Measurements from ENCODE around the gene ST6GAL2.

ST6GAL2 gene

DNA sequence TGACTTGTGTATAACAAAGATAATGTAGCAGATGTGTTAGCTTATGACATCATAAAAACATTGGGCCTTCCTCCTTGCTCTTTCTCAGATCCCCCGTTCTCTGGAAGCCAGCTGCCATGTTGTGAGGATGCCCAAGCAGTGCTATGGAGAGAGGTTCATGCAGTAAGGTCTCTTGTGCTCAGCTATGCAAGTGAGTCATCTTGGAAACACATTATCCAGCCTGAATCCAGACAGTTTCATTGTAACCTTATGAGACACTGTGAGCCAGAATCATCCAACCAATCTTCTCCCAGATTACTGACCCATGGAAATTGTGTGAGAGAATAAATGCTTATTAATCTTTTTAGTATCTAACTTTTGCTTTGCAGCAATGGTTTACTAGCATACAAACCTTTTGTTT is 60.8 kb downstream of the ST6GAL2 start:
- DNase-seq = no peak

DNA sequence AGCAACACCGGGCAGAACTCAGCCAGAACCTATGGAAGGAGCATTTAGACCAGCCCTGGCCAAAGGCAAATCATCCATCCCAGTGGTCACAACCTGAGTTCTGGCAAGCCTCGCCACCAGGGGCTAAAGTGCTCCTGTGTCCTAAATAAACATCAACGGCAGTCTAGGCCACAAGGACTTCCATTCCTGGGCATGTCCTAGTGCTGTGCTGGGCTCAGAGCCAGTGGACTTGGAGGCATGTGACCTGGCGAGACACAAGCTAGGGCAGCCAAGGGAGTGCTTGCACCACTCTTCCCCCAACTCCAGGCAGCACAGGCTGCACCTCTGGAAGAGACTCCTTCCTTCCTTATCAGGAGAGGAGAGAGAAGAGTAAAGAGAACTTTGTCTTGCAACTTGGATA is 69.0 kb downstream of the ST6GAL2 start:
- no peak for DNase-seq

DNA sequence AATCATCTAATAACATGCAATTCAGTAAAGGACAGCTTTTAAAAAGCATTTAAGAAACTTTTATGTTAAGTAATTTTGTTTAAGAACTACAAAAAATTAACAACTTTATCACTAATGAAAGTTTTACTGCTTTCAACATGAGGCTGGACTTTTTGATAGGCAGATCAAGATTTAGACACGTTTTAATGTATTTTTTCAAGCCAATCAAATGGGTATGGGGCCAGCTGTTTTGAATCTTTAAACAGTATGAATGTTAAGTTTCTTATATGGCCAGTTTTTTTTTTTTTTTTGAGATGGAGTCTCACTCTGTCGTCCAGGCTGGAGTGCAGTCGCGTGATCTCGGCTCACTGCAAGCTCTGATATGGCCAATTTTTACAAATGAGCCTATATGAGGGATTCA is 73.1 kb downstream of the ST6GAL2 start:
- DNase-seq = no peak

DNA sequence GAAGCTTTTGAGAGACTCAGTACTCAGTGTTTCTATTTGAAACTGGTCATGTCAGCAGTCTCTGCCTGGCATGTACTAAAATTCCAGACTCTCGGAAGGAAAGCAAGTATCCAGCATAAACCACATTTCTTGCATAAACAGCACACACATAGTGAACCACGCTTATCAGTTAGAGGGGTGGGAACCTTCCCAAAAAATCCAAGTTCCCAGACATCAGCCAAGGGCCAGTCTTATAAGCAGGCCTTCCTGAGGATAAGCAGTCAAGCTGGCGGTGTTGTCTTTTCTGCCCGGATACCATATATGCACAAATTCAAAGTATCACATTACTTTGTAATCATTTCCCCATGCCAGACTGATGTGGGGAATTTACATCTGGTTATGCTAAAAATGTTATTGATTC is 73.6 kb downstream of the ST6GAL2 start:
- DNase-seq = no peak

DNA sequence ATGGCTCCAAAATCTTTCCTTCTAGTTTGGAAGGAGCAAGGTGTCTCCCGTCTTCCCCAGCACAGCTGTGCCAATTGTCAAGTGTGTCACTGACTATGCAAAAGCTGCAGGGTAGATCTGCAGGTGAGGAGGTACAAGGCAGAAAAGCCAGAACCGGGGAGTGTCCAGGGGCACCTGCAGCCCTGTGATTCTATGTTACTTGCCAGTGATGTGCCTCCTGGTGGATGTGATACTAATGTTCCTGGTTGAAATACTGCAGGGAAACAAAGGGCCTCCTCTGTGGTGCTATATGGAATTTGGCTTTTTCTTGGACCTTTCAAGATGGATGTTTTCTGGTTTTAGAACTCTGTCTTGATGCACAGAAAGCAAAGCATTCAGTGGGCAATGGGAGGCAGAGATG is 80.3 kb downstream of the ST6GAL2 start:
- DNase-seq = no peak

DNA sequence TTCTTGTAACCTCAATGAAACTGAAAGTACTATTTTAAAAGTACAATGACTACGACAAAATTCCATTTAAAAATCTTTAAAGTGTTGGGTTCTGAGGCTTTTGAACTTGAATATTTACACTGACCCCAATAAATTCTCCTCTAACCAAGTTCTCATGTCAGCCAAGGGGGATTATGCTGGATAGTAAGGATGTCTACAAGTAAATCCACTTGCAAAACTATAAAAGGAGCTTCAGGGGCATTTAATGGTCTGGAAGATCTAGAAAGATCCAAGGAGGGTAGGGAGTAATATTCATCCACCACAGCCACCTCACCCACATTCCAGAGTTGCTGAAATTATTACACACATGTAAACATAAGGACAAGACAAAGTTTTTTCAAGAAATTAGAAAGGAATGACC is 81.8 kb downstream of the ST6GAL2 start:
- DNase-seq = no peak

DNA sequence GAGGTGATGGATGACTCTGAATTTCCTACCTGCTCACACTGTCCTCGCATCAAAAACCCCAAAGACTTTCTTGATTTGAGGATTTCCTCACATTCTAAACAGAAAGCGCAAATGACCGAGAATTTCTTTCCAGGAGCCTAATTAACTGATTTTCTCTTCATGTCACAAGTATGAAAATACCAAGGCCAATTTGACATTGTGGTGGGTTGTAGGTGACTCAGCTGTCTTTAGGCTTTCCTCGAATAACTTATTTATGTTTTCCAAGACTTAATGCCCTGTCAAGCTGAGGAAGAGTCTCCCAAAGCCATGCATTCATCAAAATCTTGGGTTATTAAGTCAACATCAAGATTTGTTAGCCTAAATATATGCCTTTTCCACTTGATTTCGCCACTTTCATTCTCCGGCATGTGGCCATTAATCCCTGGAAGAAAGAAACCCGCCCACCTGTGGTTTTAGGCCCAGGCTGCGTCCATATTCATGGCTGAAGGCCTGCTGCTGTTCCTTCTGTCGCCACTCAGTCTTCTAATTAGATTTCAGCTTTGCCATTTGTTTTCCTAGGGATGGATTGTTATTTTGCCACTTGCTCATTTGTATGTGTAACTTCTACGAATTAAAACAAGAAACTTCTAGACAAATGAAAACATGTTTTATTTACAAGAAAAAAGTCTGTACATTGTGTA is 84.9 kb downstream of the ST6GAL2 start:
- no peak for DNase-seq

DNA sequence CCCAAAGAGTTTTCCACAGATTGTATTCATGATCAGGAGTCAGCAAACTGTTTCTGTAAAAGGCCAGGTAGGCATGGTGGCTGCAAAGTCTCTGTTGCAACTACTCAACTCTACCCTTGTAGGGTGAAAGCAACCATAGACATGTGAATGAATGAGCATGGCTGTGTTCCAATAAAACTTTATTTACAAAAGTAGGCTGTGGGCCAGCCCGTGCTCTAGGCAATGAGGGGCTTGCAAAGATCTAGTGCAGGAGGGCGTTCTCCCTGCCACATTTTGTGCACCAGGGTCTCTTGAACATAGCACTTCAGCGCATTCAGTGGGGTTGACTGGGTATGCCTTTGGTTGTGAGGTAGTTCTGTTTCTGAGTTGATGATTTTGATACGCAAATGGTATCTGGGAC is 85.8 kb downstream of the ST6GAL2 start:
- DNase-seq = no peak

DNA sequence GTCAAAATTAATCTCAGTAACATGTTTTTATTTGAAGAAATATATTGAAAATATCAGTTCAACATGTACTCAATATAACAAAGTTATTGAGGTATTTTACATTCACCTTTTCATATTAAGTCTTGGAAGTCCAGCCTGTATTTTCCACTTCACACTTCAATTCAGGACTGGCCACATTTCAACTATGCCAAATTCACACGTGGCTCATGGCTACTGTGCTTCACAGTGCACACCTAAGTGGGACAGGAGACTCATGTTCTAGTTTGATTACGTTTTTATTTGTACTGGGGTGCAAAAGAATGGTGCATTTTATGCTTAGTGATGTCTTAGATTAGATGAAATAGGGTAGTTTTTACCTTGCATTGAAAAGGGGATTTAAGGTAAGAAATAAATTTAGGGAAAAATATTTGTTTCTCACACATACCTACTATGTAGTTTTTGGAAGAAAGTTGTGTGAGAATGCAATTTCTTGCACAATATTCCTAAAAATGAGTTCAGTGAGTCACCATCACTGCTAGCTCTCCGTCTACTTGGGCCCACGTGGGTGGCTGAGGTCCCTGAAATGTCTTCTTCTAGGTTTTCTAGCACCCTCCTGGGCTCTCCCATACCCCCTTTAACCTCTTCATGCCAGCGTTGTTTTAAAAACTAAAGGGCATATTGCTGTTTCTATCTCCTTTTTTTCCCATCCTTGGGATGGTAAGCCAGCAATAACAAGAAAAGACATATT is 87.0 kb downstream of the ST6GAL2 start:
- no peak for DNase-seq

DNA sequence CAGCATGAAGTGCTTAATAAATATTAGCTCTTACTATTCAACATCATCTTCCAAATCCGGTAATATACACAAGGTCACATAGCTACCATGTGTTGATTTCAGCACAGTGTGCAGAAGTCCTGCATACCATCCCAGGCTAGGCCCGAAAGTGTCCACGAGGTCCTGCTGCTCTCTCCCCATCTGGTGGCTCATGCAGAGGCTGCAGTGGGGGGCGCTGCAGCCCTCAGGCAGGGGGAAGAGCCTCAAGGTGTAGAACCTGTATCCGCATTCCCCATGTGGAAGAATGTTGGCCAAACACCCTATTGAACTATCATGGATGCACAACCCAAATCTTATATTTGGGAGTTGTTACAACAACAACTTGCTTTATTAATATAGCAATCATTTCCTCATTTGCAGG is 88.5 kb downstream of the ST6GAL2 start:
- no peak for DNase-seq

DNA sequence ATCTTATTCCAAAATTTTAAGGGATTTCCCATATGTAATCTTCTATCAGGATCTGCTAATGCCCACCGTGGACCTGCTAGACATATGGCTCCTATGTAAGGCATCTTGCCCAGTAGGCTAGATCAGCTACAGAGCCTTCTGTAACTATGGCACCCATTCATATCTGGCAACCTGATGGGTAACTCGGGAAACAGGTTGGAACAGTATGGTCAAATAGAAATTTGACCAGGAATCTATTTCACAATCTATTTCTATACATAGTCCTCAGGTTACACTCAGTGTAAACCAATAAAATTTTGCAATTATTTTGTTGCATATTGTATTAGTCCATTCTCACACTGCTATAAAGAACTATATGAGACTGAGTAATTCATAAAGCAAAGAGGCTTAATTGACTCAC is 93.3 kb downstream of the ST6GAL2 start:
- DNase-seq = no peak

DNA sequence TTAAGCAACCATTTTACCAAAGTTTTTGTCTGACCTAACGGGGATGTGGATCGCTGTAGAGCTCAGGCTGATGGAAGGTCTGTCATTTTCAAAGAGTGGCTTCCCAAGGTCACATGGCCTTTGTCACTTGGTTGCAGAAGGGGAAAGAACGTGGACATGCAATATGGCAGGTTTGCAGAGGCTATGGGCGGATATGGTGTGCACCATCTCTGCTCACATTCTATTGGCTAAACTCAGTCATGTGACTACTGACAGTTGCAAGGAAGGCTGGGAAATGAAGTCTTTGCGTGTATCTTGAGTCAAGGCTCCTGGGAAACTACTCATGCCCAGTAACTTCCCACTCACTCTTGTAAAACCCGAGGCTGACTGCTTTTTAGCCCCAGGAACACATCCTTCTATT is 96.8 kb downstream of the ST6GAL2 start:
- DNase-seq = no peak

DNA sequence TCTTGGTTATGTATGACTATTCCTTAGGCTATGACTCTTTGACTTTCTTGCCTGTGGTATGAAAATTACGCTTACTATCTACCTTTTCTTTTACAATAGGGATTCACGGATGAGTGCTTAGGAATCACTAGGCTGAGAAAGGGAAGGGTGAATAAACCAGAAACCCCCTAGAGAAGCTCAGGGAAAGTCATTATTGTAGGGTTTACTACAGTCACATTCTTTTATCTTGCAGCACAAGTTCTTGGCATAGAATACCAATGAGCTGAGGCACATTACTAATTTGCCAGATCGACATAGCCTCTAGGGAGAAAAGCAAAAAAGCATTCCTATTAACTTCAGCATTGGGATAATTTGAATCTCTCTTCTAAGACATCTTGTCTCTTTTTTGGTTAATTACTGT is 103.3 kb downstream of the ST6GAL2 start:
- DNase-seq = no peak

DNA sequence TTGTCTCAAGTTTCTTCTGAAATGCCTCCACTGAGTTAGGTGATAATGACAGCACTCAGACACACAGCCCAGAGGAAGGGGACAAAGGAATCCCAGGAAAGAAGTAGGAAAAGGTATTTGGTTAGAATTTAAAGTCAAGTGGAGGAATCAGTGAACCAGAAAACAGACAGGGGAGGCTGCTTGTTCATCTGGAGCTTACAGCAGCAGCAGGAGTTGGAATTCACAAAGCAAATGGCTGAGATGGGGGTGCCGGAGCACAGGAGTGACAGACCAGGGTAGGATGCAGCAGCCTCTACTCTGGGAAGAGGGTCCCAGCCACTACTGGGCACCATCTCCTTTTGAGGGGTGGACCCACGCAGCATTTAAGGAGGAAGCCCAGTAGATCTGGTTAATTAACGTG is 104.8 kb downstream of the ST6GAL2 start:
- no peak for DNase-seq

DNA sequence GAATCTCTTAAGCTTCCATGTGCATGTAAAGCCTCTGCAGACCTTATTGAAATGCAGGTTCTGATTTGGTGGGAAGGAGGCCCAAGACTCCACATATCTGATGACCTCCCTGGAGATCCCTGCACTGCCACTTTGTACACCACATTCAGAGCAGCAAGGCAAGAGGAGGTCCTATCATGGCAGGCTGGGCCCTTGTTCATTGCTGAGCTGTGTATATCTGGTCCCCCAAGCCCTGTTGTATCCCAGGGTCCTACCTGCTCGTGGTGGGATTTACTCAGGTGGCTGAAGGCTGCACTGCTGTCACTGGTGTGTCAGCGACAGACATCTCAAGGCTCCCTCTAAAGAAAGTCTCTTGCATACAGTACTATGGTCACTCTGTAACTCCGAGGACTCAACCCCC is 114.2 kb downstream of the ST6GAL2 start:
- DNase-seq = no peak

DNA sequence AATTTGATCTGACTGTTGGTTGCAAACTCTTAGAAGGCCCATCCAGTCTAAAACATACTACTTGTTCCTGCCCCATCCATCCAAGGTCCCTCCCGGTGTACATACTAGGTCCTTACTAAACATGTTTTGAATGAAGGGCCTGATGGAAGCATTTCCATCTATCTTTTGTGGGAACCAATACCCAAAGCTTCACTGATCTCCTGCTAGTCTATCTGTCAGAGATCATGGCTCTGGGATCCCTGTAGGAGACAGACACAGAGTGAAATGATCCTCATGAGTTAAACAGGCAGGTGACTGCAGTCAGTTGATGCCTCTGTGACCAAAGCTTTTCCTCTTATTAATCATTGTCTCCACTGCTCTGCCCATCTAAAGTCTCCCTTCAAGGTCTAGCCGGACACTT is 115.0 kb downstream of the ST6GAL2 start:
- DNase-seq = no peak

DNA sequence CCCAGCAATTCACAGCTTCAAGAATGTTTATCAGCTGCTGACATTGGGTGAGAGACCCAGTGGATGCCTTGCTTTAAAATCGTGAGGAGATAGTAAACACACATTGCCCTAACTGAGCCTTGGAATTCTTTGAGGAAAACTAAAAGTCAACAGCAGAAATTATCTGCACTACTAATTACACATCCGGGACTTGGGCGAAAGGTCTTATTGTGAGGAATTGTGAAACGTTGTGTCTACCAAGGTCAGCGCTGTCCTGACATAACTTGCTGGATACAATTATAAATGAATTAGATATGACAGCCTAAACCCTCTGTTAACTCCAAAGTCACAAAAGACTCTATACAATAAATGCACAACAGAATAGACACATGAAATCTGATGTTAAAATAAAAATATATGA is 121.4 kb downstream of the ST6GAL2 start:
- DNase-seq = no peak

DNA sequence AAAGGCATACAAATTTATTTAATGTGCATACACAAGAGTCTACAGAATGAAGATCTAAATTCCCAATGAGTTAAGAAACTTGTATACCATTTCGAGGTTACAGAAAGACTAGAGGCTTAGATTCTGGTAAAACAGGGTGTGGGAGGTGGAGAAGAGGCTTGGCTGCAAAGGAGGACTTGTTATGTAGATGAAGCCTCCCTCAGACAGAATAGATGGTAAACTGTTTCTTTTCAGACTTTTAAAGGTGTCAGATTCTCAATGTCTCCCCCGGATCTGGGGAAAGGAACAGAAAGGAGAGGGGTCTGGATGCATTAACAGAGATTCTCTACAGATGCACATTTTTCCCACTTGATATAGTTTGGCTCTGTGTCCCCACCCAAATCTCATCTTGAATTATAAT is 126.0 kb downstream of the ST6GAL2 start:
- no peak for DNase-seq

DNA sequence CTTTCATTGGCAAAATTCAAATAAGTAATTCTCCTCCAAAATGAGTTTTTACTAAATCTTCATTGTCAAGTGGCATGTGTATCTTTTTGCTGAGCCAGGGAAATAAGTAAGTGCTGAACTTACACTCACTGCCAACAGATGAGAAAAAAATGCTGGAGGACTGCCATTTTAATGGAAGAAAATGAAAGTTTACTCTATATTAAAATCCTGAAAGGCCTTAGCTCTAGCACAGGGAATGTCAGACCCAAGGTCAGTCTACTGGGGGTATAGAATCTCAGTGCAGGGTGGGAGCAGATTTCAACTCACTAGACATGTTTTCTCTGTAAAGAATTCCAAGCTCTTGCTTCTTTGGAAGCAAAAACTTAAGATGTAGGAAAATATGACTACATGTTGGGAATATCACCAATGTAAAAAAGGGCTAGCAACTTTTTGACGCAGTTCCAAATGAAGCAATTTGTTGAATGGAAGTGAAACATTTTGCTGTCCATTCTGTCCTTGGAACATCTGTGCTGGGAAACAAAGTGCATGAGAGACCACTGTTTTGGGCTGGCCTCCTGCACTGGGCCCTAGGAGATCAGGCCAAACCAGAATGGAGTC is 127.0 kb downstream of the ST6GAL2 start:
- DNase-seq = no peak
